ENCODE data around the gene ZNF438.

DNA sequence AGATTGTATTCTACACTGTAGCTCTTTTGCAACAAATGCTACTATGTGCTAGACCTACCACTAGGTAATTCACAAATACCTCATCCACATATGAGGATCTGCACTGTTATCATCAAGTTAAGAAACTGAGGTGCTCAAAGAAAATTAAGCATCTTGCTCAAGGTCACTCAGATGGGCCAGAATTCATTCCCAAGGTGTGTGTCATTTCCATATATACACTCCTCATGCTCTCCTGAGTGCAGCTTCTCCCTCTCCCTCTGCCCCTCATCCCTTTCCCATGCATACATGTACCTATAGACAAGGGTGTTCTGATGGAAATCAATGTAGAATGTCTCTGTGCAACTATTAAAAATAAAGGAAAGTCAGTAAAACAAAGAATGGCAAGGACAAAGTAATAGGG is 146.2 kb downstream of the ZNF438 start:
- no peak for TF ChIP-seq EZH2 (IDR thresholded peaks at IDR 0.05; ENCODE audit: borderline replicate concordance, low read depth, low read length, poor library complexity, severe bottlenecking)
- TF ChIP-seq, protein P1, sequence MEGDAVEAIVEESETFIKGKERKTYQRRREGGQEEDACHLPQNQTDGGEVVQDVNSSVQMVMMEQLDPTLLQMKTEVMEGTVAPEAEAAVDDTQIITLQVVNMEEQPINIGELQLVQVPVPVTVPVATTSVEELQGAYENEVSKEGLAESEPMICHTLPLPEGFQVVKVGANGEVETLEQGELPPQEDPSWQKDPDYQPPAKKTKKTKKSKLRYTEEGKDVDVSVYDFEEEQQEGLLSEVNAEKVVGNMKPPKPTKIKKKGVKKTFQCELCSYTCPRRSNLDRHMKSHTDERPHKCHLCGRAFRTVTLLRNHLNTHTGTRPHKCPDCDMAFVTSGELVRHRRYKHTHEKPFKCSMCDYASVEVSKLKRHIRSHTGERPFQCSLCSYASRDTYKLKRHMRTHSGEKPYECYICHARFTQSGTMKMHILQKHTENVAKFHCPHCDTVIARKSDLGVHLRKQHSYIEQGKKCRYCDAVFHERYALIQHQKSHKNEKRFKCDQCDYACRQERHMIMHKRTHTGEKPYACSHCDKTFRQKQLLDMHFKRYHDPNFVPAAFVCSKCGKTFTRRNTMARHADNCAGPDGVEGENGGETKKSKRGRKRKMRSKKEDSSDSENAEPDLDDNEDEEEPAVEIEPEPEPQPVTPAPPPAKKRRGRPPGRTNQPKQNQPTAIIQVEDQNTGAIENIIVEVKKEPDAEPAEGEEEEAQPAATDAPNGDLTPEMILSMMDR (conservative IDR thresholded peaks at IDR 0.05; ENCODE audit: low read depth, low read length): no peak
